ENCODE data around the gene OR7D2. TPM values are rescaled to one million over a fixed set of nuclear protein-coding genes. Genes with fewer than 3 reads are reported as not detected.

The OR7D2 gene
- total RNA-seq, 1 experiment from 2014 or later: 0.07 TPM

- H3K27me3 ChIP-seq (ENCODE audit: insufficient read depth, low read length): no peaks in the 10 kb centered on the region
- H3K4me3 ChIP-seq (replicated peaks in 1 of 2; ENCODE audit: low read depth in 1 of 2, low read length in 2 of 2): no peak overlapping the region
- ATAC-seq (no peak), DNase-seq (ENCODE audit: low read depth, low spot score) (no peak)
- no peaks in the 10 kb centered on the region for H4K20me1 ChIP-seq (ENCODE audit: insufficient read depth)
- no peaks in the 10 kb centered on the region for H3K9me2 ChIP-seq (ENCODE audit: insufficient read depth)
- no peak overlapping the region for H2AFZ ChIP-seq (ENCODE audit: low read depth, low read length, poor library complexity, severe bottlenecking)
- intact Hi-C loops (cut with micrococcal nuclease): no loop called here
- no peak overlapping the region for H3K27ac ChIP-seq (ENCODE audit: low read depth, low read length)
- no TSS peak for BruUV-seq (replicated peaks)
- H3K36me3 ChIP-seq (ENCODE audit: control insufficient read depth in 1 of 2, insufficient read depth in 2 of 2, low read length in 2 of 2): peaks cover 27 to 32% of the 10 kb centered on the region in 2 experiments
- ChIA-PET CTCF (no interaction called here), RAD21 (ENCODE audit: low non-redundant PET in 1 of 2, low total read pairs in 2 of 2, uncharacterized antibody in 2 of 2, unreplicated experiment in 2 of 2) (no interaction called here), POLR2A (no interaction called here)
- TF ChIP-seq FOSL1 (IDR thresholded peaks at IDR 0.05; ENCODE audit: low read depth): no peak
- TF ChIP-seq REST (IDR thresholded peaks at IDR 0.05; ENCODE audit: low read depth): no peak
- TF ChIP-seq YY1 (IDR thresholded peaks at IDR 0.05; ENCODE audit: extremely low read depth, insufficient replicate concordance, low read depth, low read length): no peak
- no peak for TF ChIP-seq SIN3A (IDR thresholded peaks at IDR 0.05; ENCODE audit: low read depth)
- H3K4me1 ChIP-seq (ENCODE audit: control insufficient read depth in 1 of 2, insufficient read depth in 2 of 2, low read length in 2 of 2): no peaks in the 10 kb centered on the region
- peaks cover 17% of the 10 kb centered on the region; the same call in 1 of the 2 replicates for H3K79me2 ChIP-seq (ENCODE audit: insufficient read depth, low read length)
- H3K4me2 ChIP-seq (ENCODE audit: low read length): no peak overlapping the region
- H3K9ac ChIP-seq (ENCODE audit: low read length): no peak overlapping the region
- peaks cover 17 to 32% of the 10 kb centered on the region in 2 experiments; a peak in 3 of 4 replicates for H3K9me3 ChIP-seq (ENCODE audit: control insufficient read depth in 1 of 2, insufficient read depth in 1 of 2, low read depth in 1 of 2, low read length in 2 of 2)
Measured at GRCh38 chr19:9165261-9165660, 13.5 kb upstream of the OR7D2 start.

GRCh38 chr19:9166846-9167245 lies 11.9 kb upstream of the OR7D2 start:
- no peak overlapping the region for H2AFZ ChIP-seq (ENCODE audit: low read depth, low read length, poor library complexity, severe bottlenecking)
- RAD21 ChIA-PET (ENCODE audit: low non-redundant PET in 1 of 2, low total read pairs in 2 of 2, uncharacterized antibody in 2 of 2, unreplicated experiment in 2 of 2): no interaction called here
- no peak overlapping the region for H3K4me2 ChIP-seq (ENCODE audit: low read length)
- H3K9me2 ChIP-seq (ENCODE audit: insufficient read depth): no peaks in the 10 kb centered on the region
- H3K9me3 ChIP-seq (ENCODE audit: control insufficient read depth in 1 of 2, insufficient read depth in 1 of 2, low read depth in 1 of 2, low read length in 2 of 2): peaks cover 3 to 19% of the 10 kb centered on the region in 2 experiments; a peak in 2 of 4 replicates
- POLR2A ChIA-PET: no interaction called here
- TSS peak; percentile 4 for BruUV-seq (replicated peaks)
- ATAC-seq (no peak), DNase-seq (ENCODE audit: low read depth, low spot score) (no peak)
- H4K20me1 ChIP-seq (ENCODE audit: insufficient read depth): no peaks in the 10 kb centered on the region
- CTCF ChIA-PET: no interaction called here
- H3K79me2 ChIP-seq (ENCODE audit: insufficient read depth, low read length): peaks cover 8% of the 10 kb centered on the region; the same call in 1 of the 2 replicates
- no peaks in the 10 kb centered on the region for H3K27me3 ChIP-seq (ENCODE audit: insufficient read depth, low read length)
- intact Hi-C loops (cut with micrococcal nuclease): no loop called here
- H3K4me3 ChIP-seq (replicated peaks in 1 of 2; ENCODE audit: low read depth in 1 of 2, low read length in 2 of 2): no peak overlapping the region
- H3K9ac ChIP-seq (ENCODE audit: low read length): no peak overlapping the region
- peaks cover 14 to 16% of the 10 kb centered on the region in 2 experiments for H3K36me3 ChIP-seq (ENCODE audit: control insufficient read depth in 1 of 2, insufficient read depth in 2 of 2, low read length in 2 of 2)
- H3K4me1 ChIP-seq (ENCODE audit: control insufficient read depth in 1 of 2, insufficient read depth in 2 of 2, low read length in 2 of 2): no peaks in the 10 kb centered on the region
- no peak overlapping the region for H3K27ac ChIP-seq (ENCODE audit: low read depth, low read length)
- TF ChIP-seq FOSL1 (IDR thresholded peaks at IDR 0.05; ENCODE audit: low read depth) (no peak), SIN3A (IDR thresholded peaks at IDR 0.05; ENCODE audit: low read depth) (no peak), MAX (IDR thresholded peaks at IDR 0.05) (no peak), REST (IDR thresholded peaks at IDR 0.05; ENCODE audit: low read depth) (no peak), CEBPB (IDR thresholded peaks at IDR 0.05; ENCODE audit: low read depth) (no peak), SP1 (IDR thresholded peaks at IDR 0.05; ENCODE audit: low read depth) (no peak), YY1 (IDR thresholded peaks at IDR 0.05; ENCODE audit: extremely low read depth, insufficient replicate concordance, low read depth, low read length) (no peak), EGR1 (IDR thresholded peaks at IDR 0.05; ENCODE audit: low read depth) (no peak), EZH2phosphoT487 (IDR thresholded peaks at IDR 0.05; ENCODE audit: borderline replicate concordance) (no peak), ZFX (IDR thresholded peaks at IDR 0.05) (no peak), POLR2A (IDR thresholded peaks at IDR 0.05; ENCODE audit: borderline replicate concordance, extremely low read depth, insufficient read depth, insufficient read length) (no peak), SRF (IDR thresholded peaks at IDR 0.05; ENCODE audit: low read depth) (no peak), TCF7L2 (IDR thresholded peaks at IDR 0.05; ENCODE audit: borderline replicate concordance, extremely low read depth, insufficient read depth, insufficient read length) (no peak), JUND (IDR thresholded peaks at IDR 0.05) (no peak), ELF1 (IDR thresholded peaks at IDR 0.05; ENCODE audit: borderline replicate concordance, low read depth) (no peak)

Measured in HCT116 (cell line).